Ishikawa (cell line): Measurements from ENCODE around the gene HMGXB3.

Experiments
- CEBPB ChIP-seq: IDR thresholded peaks from 2 replicates; pipeline ENCODE4 v1.6.1; 2012
- CREB1 ChIP-seq: IDR thresholded peaks from 2 replicates; pipeline ENCODE4 v1.6.1; 2012; ENCODE audit warnings: low read depth
- EGR1 ChIP-seq: IDR thresholded peaks from 2 replicates; pipeline ENCODE4 v1.6.1; 2012
- EP300 ChIP-seq: IDR thresholded peaks from 2 replicates; pipeline ENCODE4 v1.6.1; 2012; ENCODE audit warnings: borderline replicate concordance
- NFIC ChIP-seq: IDR thresholded peaks from 2 replicates; pipeline ENCODE4 v1.6.1; 2012
- RAD21 ChIP-seq: IDR thresholded peaks from 2 replicates; pipeline ENCODE4 v1.6.1; 2012; ENCODE audit warnings: low read depth
- TAF1 ChIP-seq: IDR thresholded peaks from 2 replicates; pipeline ENCODE4 v1.6.1; 2012; ENCODE audit warnings: low read depth, mild to moderate bottlenecking
- TCF12 ChIP-seq: IDR thresholded peaks from 2 replicates; pipeline ENCODE4 v1.6.1; 2012; ENCODE audit warnings: low read depth
- TEAD4 ChIP-seq: IDR thresholded peaks from 2 replicates; pipeline ENCODE4 v1.6.1; 2012
- USF1 ChIP-seq: IDR thresholded peaks from 2 replicates; pipeline ENCODE4 v1.6.1; 2012
- YY1 ChIP-seq: IDR thresholded peaks from 2 replicates; pipeline ENCODE4 v1.6.1; 2012; ENCODE audit warnings: low read depth
- ZBTB7A ChIP-seq: IDR thresholded peaks from 2 replicates; pipeline ENCODE4 v1.6.1; 2012; ENCODE audit warnings: low read depth
- TF ChIP-seq, protein P1 (sequence below): IDR thresholded peaks from 2 replicates; pipeline ENCODE4 v1.6.1; 2012
- TF ChIP-seq, protein P2 (sequence below): IDR thresholded peaks from 2 replicates; pipeline ENCODE4 v1.6.1; 2012; ENCODE audit warnings: low read depth, mild to moderate bottlenecking

GRCh38 chr5:150081541-150082283 is 81.2 kb downstream of the HMGXB3 start:
- TF ChIP-seq CREB1 (no peak), EGR1 (no peak), RAD21 (no peak), USF1 (no peak), TAF1 (no peak), CEBPB (no peak), ZBTB7A (no peak), TEAD4 (no peak), EP300 (no peak), NFIC (no peak), TCF12 (no peak), YY1 (no peak)
- TF ChIP-seq, protein P1, sequence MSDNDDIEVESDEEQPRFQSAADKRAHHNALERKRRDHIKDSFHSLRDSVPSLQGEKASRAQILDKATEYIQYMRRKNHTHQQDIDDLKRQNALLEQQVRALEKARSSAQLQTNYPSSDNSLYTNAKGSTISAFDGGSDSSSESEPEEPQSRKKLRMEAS = no peak
- TF ChIP-seq, protein P2, sequence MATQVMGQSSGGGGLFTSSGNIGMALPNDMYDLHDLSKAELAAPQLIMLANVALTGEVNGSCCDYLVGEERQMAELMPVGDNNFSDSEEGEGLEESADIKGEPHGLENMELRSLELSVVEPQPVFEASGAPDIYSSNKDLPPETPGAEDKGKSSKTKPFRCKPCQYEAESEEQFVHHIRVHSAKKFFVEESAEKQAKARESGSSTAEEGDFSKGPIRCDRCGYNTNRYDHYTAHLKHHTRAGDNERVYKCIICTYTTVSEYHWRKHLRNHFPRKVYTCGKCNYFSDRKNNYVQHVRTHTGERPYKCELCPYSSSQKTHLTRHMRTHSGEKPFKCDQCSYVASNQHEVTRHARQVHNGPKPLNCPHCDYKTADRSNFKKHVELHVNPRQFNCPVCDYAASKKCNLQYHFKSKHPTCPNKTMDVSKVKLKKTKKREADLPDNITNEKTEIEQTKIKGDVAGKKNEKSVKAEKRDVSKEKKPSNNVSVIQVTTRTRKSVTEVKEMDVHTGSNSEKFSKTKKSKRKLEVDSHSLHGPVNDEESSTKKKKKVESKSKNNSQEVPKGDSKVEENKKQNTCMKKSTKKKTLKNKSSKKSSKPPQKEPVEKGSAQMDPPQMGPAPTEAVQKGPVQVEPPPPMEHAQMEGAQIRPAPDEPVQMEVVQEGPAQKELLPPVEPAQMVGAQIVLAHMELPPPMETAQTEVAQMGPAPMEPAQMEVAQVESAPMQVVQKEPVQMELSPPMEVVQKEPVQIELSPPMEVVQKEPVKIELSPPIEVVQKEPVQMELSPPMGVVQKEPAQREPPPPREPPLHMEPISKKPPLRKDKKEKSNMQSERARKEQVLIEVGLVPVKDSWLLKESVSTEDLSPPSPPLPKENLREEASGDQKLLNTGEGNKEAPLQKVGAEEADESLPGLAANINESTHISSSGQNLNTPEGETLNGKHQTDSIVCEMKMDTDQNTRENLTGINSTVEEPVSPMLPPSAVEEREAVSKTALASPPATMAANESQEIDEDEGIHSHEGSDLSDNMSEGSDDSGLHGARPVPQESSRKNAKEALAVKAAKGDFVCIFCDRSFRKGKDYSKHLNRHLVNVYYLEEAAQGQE = no peak
